GM19025 (cell line): ENCODE results near the gene CAMKMT.

Experiments
- ATAC-seq: cut with Tn5 transposase; IDR thresholded peaks from one replicate; pipeline ENCODE4 v1.9.1; 2021; ENCODE audit warnings: mild to moderate bottlenecking, low read depth, moderate library complexity; ENCODE audit not compliant: unreplicated experiment

CAMKMT gene

DNA sequence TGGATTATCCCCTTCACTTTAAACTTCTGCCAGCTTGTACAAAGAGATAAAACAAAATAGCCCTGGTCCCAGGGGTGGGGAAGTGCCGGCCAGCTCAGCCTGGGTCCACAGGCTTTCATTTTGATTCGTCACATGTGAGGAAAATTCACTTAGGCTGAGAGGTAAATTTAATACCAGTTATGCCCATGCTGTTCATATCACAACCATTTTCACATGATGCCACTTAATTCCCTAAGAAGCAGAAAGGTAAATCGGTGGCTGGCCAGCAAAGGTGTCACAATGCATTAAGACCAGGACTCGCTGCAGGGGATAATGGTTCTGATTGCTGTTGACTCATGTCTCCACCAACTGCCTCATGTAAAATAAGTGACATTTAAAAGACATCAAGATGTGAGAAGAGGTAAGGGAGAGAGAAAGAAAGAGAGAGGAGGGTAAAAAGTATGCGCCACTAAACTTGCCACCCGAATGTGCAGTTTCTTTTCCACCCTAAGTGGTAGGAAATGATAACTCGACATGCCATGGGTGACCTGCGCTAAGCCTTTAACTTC lies 318.8 kb downstream of the CAMKMT start:
- no peak for ATAC-seq

DNA sequence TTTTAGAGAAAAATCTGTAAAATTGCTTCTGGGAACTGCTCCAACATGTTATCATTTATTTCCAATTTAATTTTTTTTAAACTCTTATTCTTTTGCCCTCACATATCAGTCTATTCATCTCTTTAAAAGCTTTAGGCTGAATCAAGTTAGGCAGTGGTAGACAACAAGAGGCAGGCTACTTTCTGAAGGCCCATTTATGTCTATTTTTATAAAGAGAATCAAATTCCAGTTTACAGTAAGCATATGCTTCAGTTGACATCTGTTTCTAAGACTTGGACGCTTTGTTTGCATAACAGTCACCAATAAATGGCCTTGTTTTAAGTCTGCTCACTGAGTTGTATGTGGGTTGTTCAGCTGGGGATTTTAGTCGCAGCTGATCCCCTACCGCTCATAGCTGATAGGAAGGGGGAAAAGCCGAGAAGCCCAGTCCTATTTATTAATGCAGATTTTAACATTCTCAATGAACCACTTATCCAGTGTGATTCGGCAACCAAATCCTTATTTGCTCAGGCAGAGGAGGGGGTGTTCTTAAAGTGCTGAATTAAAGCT lies 319.3 kb downstream of the CAMKMT start:
- no peak for ATAC-seq

- ATAC-seq: no peak
These were observed 320.7 kb downstream of the CAMKMT start for GRCh38 chr2:44682459-44682858.

GRCh38 chr2:44684559-44684958 lies 322.8 kb downstream of the CAMKMT start:
- ATAC-seq: no peak

- ATAC-seq: no peak
These were observed 324.8 kb downstream of the CAMKMT start for GRCh38 chr2:44686561-44686960.

GRCh38 chr2:44687686-44688455 lies 326.1 kb downstream of the CAMKMT start:
- no peak for ATAC-seq

- ATAC-seq: no peak
These were observed 326.8 kb downstream of the CAMKMT start for GRCh38 chr2:44688456-44689124.

DNA sequence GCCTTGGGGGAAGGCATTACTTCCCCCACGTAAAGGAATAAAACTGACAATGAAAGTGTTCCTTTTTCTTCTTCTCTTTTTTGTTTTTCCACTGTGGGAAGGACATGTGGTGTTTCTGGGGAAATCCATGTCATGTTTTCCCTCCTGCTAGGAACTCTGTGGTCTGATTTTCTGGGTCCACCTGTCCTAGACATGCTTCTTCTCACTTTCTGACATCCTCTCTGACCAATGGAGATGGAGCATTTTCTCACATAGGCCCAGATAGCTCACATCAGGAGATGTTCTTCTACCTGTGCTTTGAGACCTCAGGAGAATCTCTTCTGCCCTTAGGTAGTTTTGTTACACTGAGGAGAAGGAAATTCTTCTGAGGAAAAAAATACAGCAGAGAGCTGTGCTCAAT lies 327.8 kb downstream of the CAMKMT start:
- ATAC-seq: no peak

DNA sequence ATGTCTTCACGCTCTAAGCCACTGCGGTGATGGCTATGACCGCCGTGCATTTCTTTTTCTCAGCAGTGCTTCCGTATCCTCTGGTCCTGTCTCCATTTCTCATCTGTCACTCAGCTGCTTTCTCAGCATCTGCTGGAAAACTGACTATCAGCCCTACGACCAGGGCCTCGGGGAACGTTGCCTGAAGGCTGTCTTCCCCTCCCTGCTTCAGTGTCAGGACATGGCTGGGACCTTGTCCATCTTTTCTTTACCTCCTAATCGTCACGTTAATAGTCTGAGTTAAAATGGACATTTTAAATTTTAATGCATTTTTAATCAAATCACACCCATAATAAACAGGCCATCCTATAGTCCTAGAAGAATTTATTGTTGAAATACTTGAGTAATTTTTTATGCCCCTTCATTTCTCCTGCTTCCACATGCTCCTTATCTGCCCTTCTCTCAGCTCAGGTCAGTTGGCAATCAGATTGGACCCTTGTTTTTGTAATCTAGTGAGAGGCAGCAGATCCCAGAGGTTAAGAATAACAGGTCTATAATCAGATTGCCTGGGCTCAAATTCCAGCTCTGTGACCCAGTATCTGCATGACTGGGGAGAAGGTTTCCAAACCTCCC lies 329.5 kb downstream of the CAMKMT start:
- ATAC-seq: no peak

- no peak for ATAC-seq
These were observed 331.1 kb downstream of the CAMKMT start for GRCh38 chr2:44692821-44693220.

- ATAC-seq: no peak
These were observed 339.1 kb downstream of the CAMKMT start for GRCh38 chr2:44700824-44701223.

- no peak for ATAC-seq
These were observed 343.6 kb downstream of the CAMKMT start for GRCh38 chr2:44705356-44705755.

DNA sequence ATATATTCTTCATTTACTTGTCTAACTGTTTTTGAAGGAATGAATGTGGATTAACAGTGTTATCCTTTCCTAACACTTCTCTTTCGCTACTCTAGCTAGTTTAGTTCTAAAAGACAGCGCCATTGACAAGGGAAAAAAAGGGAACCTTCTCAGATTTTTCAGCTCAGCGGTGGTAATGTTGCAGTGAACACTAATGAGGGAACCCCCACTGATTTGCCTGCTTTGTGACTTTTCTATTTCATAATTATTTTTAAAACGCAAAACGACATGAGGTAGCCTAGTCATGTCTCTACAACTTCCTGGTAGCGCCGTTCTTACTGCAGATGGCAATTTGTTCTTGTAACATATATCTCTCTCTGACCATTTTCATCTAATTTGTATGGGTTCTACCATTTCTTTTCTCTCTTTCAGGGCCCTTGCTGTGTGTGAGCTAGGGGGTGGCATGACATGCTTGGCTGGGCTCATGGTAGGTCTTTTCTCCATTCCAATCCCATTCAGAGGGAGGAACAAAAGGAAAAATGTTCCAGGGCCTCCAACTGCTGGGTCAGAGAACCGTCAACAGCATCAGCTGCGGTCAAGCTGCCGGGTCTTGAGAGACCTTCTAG lies 344.2 kb downstream of the CAMKMT start:
- ATAC-seq: no peak

GRCh38 chr2:44706681-44707553 lies 345.2 kb downstream of the CAMKMT start:
- no peak for ATAC-seq

DNA sequence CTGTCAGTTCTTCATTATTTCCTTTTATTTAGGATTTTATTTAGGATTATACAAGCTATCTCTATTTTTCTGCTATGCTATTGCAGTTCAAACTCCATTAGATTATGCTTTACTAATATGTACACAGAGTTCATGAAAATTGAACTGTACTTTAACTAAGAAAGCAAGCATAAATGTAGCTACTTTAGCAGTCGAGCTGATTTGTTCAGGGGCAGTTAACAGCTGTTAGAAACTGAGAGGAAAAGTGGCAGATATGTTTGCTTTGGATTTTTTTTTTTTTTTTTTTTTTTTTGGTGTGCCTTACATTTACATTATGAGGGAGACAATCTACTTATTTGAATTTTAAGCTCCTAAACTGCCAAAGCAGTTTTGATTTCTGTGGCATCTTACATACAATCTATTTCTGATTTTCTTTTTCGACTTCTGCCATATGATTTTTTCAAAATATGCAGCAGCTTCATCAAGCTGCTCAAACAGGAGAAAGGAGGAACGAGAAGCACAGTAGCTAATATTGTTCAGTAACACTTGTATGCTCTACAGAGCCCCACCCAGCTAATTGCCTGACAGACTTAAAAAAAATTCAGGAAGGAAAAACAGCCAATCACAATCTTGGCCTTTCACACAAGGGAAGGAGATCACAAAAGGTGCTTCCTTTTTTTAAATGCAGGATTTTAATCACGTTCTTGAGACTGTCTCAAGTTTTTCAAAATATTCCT lies 346.4 kb downstream of the CAMKMT start:
- no peak for ATAC-seq

- no peak for ATAC-seq
These were observed 346.9 kb downstream of the CAMKMT start for GRCh38 chr2:44708661-44709000.

GRCh38 chr2:44713170-44713569 lies 351.4 kb downstream of the CAMKMT start:
- no peak for ATAC-seq

GRCh38 chr2:44715671-44716081 lies 353.9 kb downstream of the CAMKMT start:
- no peak for ATAC-seq

DNA sequence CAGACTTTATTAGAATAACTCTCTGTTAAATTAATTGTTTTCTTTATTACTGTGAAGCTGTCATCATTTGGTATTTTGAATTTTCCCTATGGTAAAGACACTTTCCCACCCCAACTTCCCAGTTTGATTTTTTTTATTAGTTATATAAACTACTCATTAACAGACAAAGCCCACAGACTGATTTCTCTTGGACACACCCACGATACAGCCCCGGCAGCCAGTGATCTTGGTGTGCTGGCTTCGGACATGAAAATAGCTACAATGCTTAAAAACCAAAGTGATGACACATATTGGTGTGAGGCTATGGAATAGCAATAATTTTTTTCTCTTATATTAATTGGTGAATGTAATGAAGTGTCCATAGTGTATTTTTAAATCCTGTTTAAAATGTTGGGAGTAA lies 354.4 kb downstream of the CAMKMT start:
- no peak for ATAC-seq
